CD4-positive, alpha-beta memory T cell (primary cell): ENCODE data around the gene REM1. TPM values are rescaled to one million over a fixed set of nuclear protein-coding genes. Genes with fewer than 3 reads are reported as not detected.
"Not testable (repeated sequence)": the region's sequence is repeated elsewhere in the genome, so short reads cannot be mapped to it uniquely, and the experiment has no call there.

Experiments used
- CTCF ChIA-PET: fragments of 350-600 bp; sonication (Branson Sonifier 250); formaldehyde crosslinking; loops from one replicate; lab custom pipeline; 2021; ENCODE audit warnings: inconsistent platforms; ENCODE audit not compliant: partially characterized antibody; lab: Charles Lee
- POLR2A ChIA-PET: fragments of 350-600 bp; sonication (Branson Sonifier 250); formaldehyde crosslinking; loops from one replicate; lab custom pipeline; 2021; ENCODE audit not compliant: partially characterized antibody; lab: Charles Lee
- DNase-seq, 5 donors: peaks; one replicate each; pipeline versions ENCODE4 v3.0.0 to v3.0.0-alpha.2; 2020 to 2022; ENCODE audit warnings: mixed read lengths in 1 of 5
- H3K27ac ChIP-seq: one replicate; pipeline ENCODE4 v1.7.0; 2013; ENCODE audit warnings: low read depth, low read length
- H3K27me3 ChIP-seq: 2 replicates; pipeline ENCODE4 v1.7.0; 2013; ENCODE audit warnings: mild to moderate bottlenecking, low read length, moderate library complexity; ENCODE audit not compliant: insufficient read depth
- H3K36me3 ChIP-seq: 2 replicates; pipeline ENCODE4 v1.7.0; 2013; ENCODE audit warnings: mild to moderate bottlenecking, low read length, moderate library complexity; ENCODE audit not compliant: insufficient read depth
- H3K4me1 ChIP-seq: 2 replicates; pipeline ENCODE4 v1.7.0; 2013; ENCODE audit warnings: mild to moderate bottlenecking, low read length, moderate library complexity; ENCODE audit not compliant: insufficient read depth
- H3K4me3 ChIP-seq, 2 donors: one replicate each; pipeline ENCODE4 v1.7.0; 2013; ENCODE audit warnings: low read length in 2 of 2, mild to moderate bottlenecking in 1 of 2
- H3K9me3 ChIP-seq, 2 donors: one replicate each; pipeline ENCODE4 v1.7.0; 2013; ENCODE audit warnings: low read length in 2 of 2, control low read depth in 1 of 2; ENCODE audit not compliant: control insufficient read depth in 1 of 2
- H3K27ac Mint-ChIP-seq, 7 donors: one replicate each; pipeline ENCODE4 v1.8.0; 2020 to 2021; ENCODE audit warnings: mixed read lengths in 7 of 7, mild to moderate bottlenecking in 6 of 7, inconsistent platforms in 3 of 7, moderate library complexity in 3 of 7
- H3K27me3 Mint-ChIP-seq, 2 donors: one replicate each; pipeline ENCODE4 v1.8.0; 2020 to 2021; ENCODE audit warnings: mixed read lengths in 2 of 2
- H3K36me3 Mint-ChIP-seq, 2 donors: one replicate each; pipeline ENCODE4 v1.8.0; 2020 to 2021; ENCODE audit warnings: mixed read lengths in 2 of 2, inconsistent platforms in 1 of 2, mild to moderate bottlenecking in 1 of 2
- H3K4me1 Mint-ChIP-seq, 4 donors: one replicate each; pipeline ENCODE4 v1.8.0; 2020 to 2021; ENCODE audit warnings: mixed read lengths in 4 of 4, mild to moderate bottlenecking in 1 of 4
- H3K4me3 Mint-ChIP-seq, 8 donors: one replicate each; pipeline ENCODE4 v1.8.0; 2020 to 2021; ENCODE audit warnings: mixed read lengths in 8 of 8, mild to moderate bottlenecking in 7 of 8, moderate library complexity in 6 of 8, inconsistent platforms in 3 of 8
- H3K9me3 Mint-ChIP-seq, 8 donors: one replicate each; pipeline ENCODE4 v1.8.0; 2020 to 2021; ENCODE audit warnings: mixed read lengths in 8 of 8, mild to moderate bottlenecking in 5 of 8, inconsistent platforms in 3 of 8, moderate library complexity in 1 of 8
- intact Hi-C: fragments of 100-400 bp; cut with micrococcal nuclease; formaldehyde crosslinking; loops from one replicate; pipeline ENCODE4 v1.15.1; 2023
- polyA plus RNA-seq, 2 donors: library from polyadenylated mRNA; unstranded; fragments of 300-500 nt; fragmentation: Illumina TruSeq; gene quantifications; one replicate each; pipeline ENCODE4 v1.2.3, GENCODE V29; 2021
- total RNA-seq, 2 experiments: library from RNA; stranded (reverse); gene quantifications; one replicate each; pipeline ENCODE4 v1.2.3, GENCODE V29; 2021

Gene REM1
- total and polyA plus RNA-seq, 4 experiments from 2014 or later, result not detected

- no peak overlapping the region for H3K4me3 Mint-ChIP-seq
- intact Hi-C loops, result loop anchor here (10.0 kb wide), 1 partner anchor 1966 kb away; no protein-coding TSS in a partner anchor
- H3K27me3 Mint-ChIP-seq, result peaks cover 5 to 10% of the 10 kb centered on the region in 2 donors
- POLR2A ChIA-PET, result no interaction called here
- no peaks in the 10 kb centered on the region for H3K36me3 ChIP-seq
- no peak for DNase-seq
- H3K4me1 Mint-ChIP-seq, result peaks cover 4 to 19% (median 5%) of the 10 kb centered on the region in 4 donors
- H3K4me1 ChIP-seq, result no peaks in the 10 kb centered on the region
- H3K27me3 ChIP-seq, result peaks cover 4% of the 10 kb centered on the region
- H3K9me3 Mint-ChIP-seq, result no peaks in the 10 kb centered on the region
- CTCF ChIA-PET, result interaction anchor here (4.5 to 5.1 kb wide), 3 partner anchors 9 to 42 kb away, joined by 30 to 87 read pairs (median 38); no protein-coding TSS in a partner anchor
- H3K9me3 ChIP-seq, result no peaks in the 10 kb centered on the region
- no peak overlapping the region for H3K27ac ChIP-seq
- H3K36me3 Mint-ChIP-seq, result no peaks in the 10 kb centered on the region
- no peak overlapping the region for H3K27ac Mint-ChIP-seq
- no peak overlapping the region for H3K4me3 ChIP-seq
Measured at GRCh38 chr20:31500527-31500926, 25.4 kb downstream of the REM1 start.

GRCh38 chr20:31502884-31503673 is 28.0 kb downstream of the REM1 start:
- ChIA-PET POLR2A (interaction anchor here (0.5 kb wide), 1 partner anchor 43 kb away, joined by 3 read pairs; no protein-coding TSS in a partner anchor), CTCF (interaction anchor here (0.7 to 5.1 kb wide), 17 partner anchors 9 to 1969 kb away, joined by 3 to 87 read pairs (median 4); partner anchors contain the start of gene HM13)
- intact Hi-C loops, result loop anchor here (1.0 to 10.0 kb wide), 2 partner anchors 43 to 1968 kb away; no protein-coding TSS in a partner anchor
- Mint-ChIP-seq H3K4me1 (peaks cover 4 to 19% (median 5%) of the 10 kb centered on the region in 4 donors), H3K4me3 (peak overlapping the region in 2 of 8 donors; percentile 19 to 32), H3K27ac (peak overlapping the region in 1 of 7 donors; percentile 1)
- peak; percentile 60 to 70 (median 67) for DNase-seq
- not testable (repeated sequence) for H3K4me3 ChIP-seq, H3K27ac ChIP-seq, H3K9me3 ChIP-seq, H3K27me3 Mint-ChIP-seq, H3K4me1 ChIP-seq, H3K36me3 ChIP-seq, H3K27me3 ChIP-seq, H3K9me3 Mint-ChIP-seq, H3K36me3 Mint-ChIP-seq

DNA sequence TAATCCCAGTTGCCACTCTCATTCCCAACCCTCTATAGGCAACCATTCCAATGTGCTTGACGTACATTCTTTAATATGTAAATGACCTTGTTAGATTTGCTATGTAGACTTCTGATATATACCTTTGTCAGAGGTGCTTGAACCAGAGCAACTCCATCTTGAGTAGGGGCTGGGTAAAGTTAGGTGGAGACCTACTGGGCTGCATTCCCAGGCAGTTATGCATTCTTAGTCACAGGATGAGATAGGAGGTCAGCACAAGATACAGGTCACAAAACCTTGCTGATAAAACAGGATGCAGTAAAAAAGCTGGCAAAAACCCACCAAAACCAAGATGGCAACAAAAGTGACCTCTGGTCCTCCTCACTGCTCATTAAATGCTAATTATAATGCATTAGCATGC is 30.8 kb downstream of the REM1 start:
- intact Hi-C loops, result loop anchor here (2.0 to 10.0 kb wide), 2 partner anchors 107 to 1971 kb away; no protein-coding TSS in a partner anchor
- no peak overlapping the region for H3K27ac ChIP-seq
- Mint-ChIP-seq H3K9me3 (peaks cover 0 to 5% (median 0%) of the 10 kb centered on the region in 8 donors), H3K4me3 (no peak overlapping the region), H3K27ac (no peak overlapping the region), H3K36me3 (peaks cover 0 to 6% of the 10 kb centered on the region in 2 donors), H3K27me3 (peaks cover 1 to 4% of the 10 kb centered on the region in 2 donors), H3K4me1 (peaks cover 4 to 19% (median 5%) of the 10 kb centered on the region in 4 donors)
- CTCF ChIA-PET, result no interaction called here
- no peak for DNase-seq
- no peaks in the 10 kb centered on the region for H3K36me3 ChIP-seq
- no peak overlapping the region for H3K4me3 ChIP-seq
- POLR2A ChIA-PET, result no interaction called here
- no peaks in the 10 kb centered on the region for H3K27me3 ChIP-seq
- no peaks in the 10 kb centered on the region for H3K4me1 ChIP-seq
- H3K9me3 ChIP-seq, result no peaks in the 10 kb centered on the region

- H3K9me3 Mint-ChIP-seq, result peaks cover 0 to 5% (median 0%) of the 10 kb centered on the region in 8 donors
- POLR2A ChIA-PET, result no interaction called here
Measured at GRCh38 chr20:31508517-31509244, 33.6 kb downstream of the REM1 start.

DNA sequence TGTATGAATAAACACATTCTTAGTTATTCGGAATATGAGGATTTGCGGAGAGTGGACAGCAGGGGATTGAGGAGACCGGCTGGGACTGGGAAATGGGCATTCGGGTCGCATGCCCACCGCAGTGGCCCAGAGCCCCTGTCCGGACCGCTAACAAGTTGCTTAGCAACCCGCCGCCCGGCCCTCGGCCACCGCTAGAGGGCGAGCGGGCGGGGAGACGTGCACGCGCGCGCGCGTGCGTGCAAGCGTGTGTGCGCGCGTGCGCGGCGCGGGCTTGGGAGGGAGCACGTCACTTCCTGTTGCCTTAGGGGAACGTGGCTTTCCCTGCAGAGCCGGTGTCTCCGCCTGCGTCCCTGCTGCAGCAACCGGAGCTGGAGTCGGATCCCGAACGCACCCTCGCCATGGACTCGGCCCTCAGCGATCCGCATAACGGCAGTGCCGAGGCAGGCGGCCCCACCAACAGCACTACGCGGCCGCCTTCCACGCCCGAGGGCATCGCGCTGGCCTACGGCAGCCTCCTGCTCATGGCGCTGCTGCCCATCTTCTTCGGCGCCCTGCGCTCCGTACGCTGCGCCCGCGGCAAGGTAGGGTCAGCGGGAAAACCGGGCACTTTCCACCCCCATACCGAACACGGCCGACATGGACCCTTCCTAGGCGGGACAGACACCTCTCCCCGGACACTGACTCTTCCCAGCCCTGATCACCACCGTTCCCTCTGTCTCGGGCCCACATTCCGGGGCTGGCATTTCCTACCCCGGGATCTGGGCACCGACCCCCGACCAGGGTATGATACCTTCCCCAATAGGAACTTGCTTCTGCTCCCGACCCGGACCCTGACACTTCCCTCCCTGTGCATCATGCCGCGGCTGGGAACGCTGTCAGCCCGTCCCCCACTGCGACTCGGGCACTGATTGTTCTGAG is 39.3 kb downstream of the REM1 start, which contains the start of gene HM13:
Gene HM13, plus strand, starts transcription at position 289 of the 918 bp plus-strand sequence. Its CDS starts 110 bp downstream, at position 399.
- POLR2A ChIA-PET, result interaction anchor here (0.7 to 1.4 kb wide), 3 partner anchors 32 to 209 kb away, joined by 3 to 4 read pairs (median 4); no protein-coding TSS in a partner anchor
- H3K27me3 ChIP-seq, result no peaks in the 10 kb centered on the region
- H3K27me3 Mint-ChIP-seq, result no peaks in the 10 kb centered on the region

More at GRCh38 chr20:31508517-31509244, 33.6 kb downstream of the REM1 start:
- intact Hi-C loops, result loop anchor here (10.0 kb wide), 1 partner anchor 1974 kb away; no protein-coding TSS in a partner anchor
- Mint-ChIP-seq H3K27ac (peak overlapping the region in 1 of 7 donors; percentile 10), H3K4me1 (peaks cover 1 to 5% (median 3%) of the 10 kb centered on the region in 4 donors), H3K27me3 (peaks cover 1 to 4% of the 10 kb centered on the region in 2 donors), H3K36me3 (peaks cover 0 to 6% of the 10 kb centered on the region in 2 donors), H3K4me3 (no peak overlapping the region)
- H3K4me1 ChIP-seq, result peaks cover under 1% of the 10 kb centered on the region
- CTCF ChIA-PET, result interaction anchor here (0.7 to 2.6 kb wide), 2 partner anchors 49 to 71 kb away, joined by 3 to 16 read pairs; no protein-coding TSS in a partner anchor
- no peak overlapping the region for H3K27ac ChIP-seq
- no peaks in the 10 kb centered on the region for H3K27me3 ChIP-seq
- no peaks in the 10 kb centered on the region for H3K9me3 ChIP-seq
- DNase-seq, result no peak
- H3K36me3 ChIP-seq, result no peaks in the 10 kb centered on the region
- no peak overlapping the region for H3K4me3 ChIP-seq

More for the DNA sequence above, 39.3 kb downstream of the REM1 start, which contains the start of gene HM13:
- intact Hi-C loops, result loop anchor here (1.0 kb wide), 4 partner anchors 33 to 209 kb away; a partner anchor contains a TSS
- H3K9me3 ChIP-seq, result no peaks in the 10 kb centered on the region
- Mint-ChIP-seq H3K27ac (peak within 1 kb of the TSS in 5 of 7 donors; percentile 30 to 92 (median 85)), H3K36me3 (peaks cover 4 to 5% of the 10 kb centered on the region in 2 donors), H3K4me3 (peak within 1 kb of the TSS in 3 of 8 donors; percentile 10 to 83 (median 78)), H3K4me1 (peaks cover 8 to 13% (median 11%) of the 10 kb centered on the region in 4 donors), H3K9me3 (no peaks in the 10 kb centered on the region)
- peak within 1 kb of the TSS; percentile 91 for H3K27ac ChIP-seq
- CTCF ChIA-PET, result interaction anchor here (0.7 to 4.3 kb wide), 5 partner anchors 12 to 98 kb away, joined by 3 to 38 read pairs (median 4); a partner anchor contains a TSS
- H3K4me1 ChIP-seq, result peaks cover 43% of the 10 kb centered on the region
- H3K4me3 ChIP-seq, result peak within 1 kb of the TSS; percentile 58 to 90
- H3K36me3 ChIP-seq, result no peaks in the 10 kb centered on the region
- DNase-seq, result peak; percentile 86 to 89 (median 88)
